ENCODE measurements around the gene ANKRD36C.
"Not testable (repeated sequence)": the region's sequence is repeated elsewhere in the genome, so short reads cannot be mapped to it uniquely, and the experiment has no call there.

Gene ANKRD36C

DNA sequence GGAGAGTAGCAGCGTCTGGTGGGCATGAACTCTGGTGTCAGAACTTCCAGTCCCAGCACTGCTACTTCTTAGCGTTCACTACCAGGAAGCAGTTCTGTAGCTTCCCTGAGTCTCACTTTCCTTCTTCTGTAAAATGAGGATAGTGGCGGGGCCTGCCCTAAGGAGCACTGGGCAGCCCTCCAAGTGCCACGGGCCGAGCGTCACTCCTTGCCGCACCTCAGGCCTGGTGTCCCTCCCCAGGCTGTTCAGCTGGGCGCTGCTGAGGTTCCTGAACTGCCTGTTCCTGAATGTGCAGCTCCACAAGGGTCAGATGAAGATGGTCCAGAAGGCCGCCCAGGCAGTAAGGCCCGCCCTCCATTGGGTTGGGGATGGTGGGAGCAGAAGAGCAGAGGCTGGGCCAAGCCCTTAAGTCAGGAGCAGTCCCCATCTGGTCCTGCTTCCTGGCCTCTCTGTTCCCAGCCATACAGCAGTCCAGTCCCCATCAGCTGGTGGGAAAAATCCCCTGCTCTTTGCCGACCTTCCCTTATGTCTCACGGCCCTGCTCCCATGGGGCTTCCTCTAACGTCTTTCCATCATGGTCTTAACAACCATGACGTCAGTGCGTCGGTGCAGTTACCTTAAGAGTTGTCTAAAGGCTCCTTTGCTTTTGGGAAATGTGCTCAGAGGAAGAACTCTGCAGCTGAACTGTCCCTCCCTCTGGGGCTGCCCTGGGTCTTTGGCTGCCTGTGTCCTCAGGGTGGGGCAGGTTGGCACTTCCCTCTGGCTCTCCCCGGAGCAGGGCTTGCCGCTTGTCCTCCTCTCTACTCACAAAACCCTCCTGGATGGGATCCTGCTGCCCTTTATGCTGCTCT, 195.2 kb downstream of the ANKRD36C start:
- H3K27ac ChIP-seq (ENCODE audit: low read depth, low read length); H3K4me1 ChIP-seq (ENCODE audit: control insufficient read depth, insufficient read depth, low read length, unreplicated experiment); H2AFZ ChIP-seq (ENCODE audit: low read length, unreplicated experiment): not testable (repeated sequence)

GRCh38 chr2:95793970-95794369, 197.7 kb downstream of the ANKRD36C start:
- not testable (repeated sequence) for H3K4me3 ChIP-seq (ENCODE audit: low read depth, low read length); H3K36me3 ChIP-seq (ENCODE audit: insufficient read depth, low read length); H3K4me1 ChIP-seq (ENCODE audit: control insufficient read depth, insufficient read depth, low read length, unreplicated experiment); H3K27ac ChIP-seq (ENCODE audit: low read depth, low read length); H3K79me2 ChIP-seq (ENCODE audit: control insufficient read depth, insufficient read depth, low read length, unreplicated experiment); H2AFZ ChIP-seq (ENCODE audit: low read length, unreplicated experiment); H3K27me3 ChIP-seq (ENCODE audit: insufficient read depth, low read length)

More for the DNA sequence above, 195.2 kb downstream of the ANKRD36C start:
- not testable (repeated sequence) for H3K27me3 ChIP-seq (ENCODE audit: insufficient read depth, low read length); H3K36me3 ChIP-seq (ENCODE audit: insufficient read depth, low read length); H3K79me2 ChIP-seq (ENCODE audit: control insufficient read depth, insufficient read depth, low read length, unreplicated experiment); H3K4me3 ChIP-seq (ENCODE audit: low read depth, low read length)

DNA sequence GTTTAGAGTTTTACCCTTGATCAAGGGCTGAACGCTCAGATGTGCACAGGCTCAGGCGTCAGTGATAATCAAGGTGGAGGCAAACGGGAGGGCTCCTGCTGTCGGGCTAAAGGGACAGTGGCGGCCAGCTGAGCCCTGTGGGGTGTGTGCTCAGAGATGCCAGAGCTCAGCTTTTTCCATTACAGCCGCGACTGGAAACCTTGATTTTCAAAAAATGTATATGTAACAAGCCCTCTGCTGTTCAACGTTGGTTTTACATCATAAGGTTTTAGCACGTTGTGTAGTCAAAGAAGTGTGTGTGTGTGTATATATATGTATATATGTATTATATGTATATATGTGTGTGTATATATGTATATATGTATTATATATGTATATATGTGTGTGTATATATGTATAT, 201.4 kb downstream of the ANKRD36C start:
- H3K79me2 ChIP-seq (ENCODE audit: control insufficient read depth, insufficient read depth, low read length, unreplicated experiment); H3K27me3 ChIP-seq (ENCODE audit: insufficient read depth, low read length); H3K4me1 ChIP-seq (ENCODE audit: control insufficient read depth, insufficient read depth, low read length, unreplicated experiment); H2AFZ ChIP-seq (ENCODE audit: low read length, unreplicated experiment); H3K27ac ChIP-seq (ENCODE audit: low read depth, low read length); H3K4me3 ChIP-seq (ENCODE audit: low read depth, low read length); H3K36me3 ChIP-seq (ENCODE audit: insufficient read depth, low read length): not testable (repeated sequence)

DNA sequence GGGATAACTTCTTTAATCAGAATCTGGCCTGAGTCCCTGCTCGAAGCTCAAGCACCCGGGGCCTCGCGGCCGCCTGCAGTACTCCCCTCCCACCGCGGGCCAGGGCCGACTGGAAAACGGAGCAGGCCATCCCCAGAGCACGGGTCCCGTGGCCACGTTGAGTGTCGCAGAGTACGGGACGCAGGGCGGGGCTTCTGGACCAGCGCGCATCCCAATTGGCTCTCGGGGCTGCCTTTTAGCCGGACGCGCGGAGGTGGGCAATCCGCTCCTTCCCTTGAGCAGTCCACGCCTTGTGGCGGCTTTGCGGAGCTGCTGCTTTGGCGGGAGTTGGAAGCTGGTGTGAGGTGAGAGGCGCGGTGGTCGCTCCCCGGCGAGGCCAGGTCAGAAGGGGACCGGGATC, 202.2 kb downstream of the ANKRD36C start:
- not testable (repeated sequence) for H3K4me3 ChIP-seq (ENCODE audit: low read depth, low read length); H3K36me3 ChIP-seq (ENCODE audit: insufficient read depth, low read length); H2AFZ ChIP-seq (ENCODE audit: low read length, unreplicated experiment); H3K4me1 ChIP-seq (ENCODE audit: control insufficient read depth, insufficient read depth, low read length, unreplicated experiment); H3K27me3 ChIP-seq (ENCODE audit: insufficient read depth, low read length); H3K79me2 ChIP-seq (ENCODE audit: control insufficient read depth, insufficient read depth, low read length, unreplicated experiment); H3K27ac ChIP-seq (ENCODE audit: low read depth, low read length)

DNA sequence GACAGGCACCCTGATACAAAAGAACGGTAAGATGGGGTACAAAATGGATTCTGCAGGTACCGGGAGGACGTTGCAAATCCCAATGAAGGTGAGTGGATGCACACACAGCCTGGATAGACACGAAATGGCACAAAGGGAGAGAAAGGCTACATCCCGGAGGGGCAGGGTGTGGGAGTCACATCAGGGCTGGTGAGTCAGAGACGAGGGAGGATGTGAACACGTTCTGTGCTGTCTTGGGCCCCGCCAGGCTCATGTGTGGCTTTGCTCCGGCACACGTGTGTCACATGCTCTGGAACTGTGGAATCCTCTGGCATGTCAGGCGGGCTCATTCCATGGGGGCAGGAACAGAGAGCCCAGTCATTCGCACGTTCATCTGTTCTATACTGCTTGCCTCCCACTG, 203.0 kb downstream of the ANKRD36C start:
- H3K27me3 ChIP-seq (ENCODE audit: insufficient read depth, low read length); H3K4me1 ChIP-seq (ENCODE audit: control insufficient read depth, insufficient read depth, low read length, unreplicated experiment); H2AFZ ChIP-seq (ENCODE audit: low read length, unreplicated experiment); H3K36me3 ChIP-seq (ENCODE audit: insufficient read depth, low read length); H3K79me2 ChIP-seq (ENCODE audit: control insufficient read depth, insufficient read depth, low read length, unreplicated experiment); H3K4me3 ChIP-seq (ENCODE audit: low read depth, low read length); H3K27ac ChIP-seq (ENCODE audit: low read depth, low read length): not testable (repeated sequence)
